ENCODE measurements around the gene MYO1D. TPM values are rescaled to one million over a fixed set of nuclear protein-coding genes. Genes with fewer than 3 reads are reported as not detected.
"Not testable (repeated sequence)": the region's sequence is repeated elsewhere in the genome, so short reads cannot be mapped to it uniquely, and the experiment has no call there.

Gene MYO1D
- total RNA-seq, 2 experiments from 2014 or later: 8.4 to 12.2 TPM

GRCh38 chr17:32536736-32537643 is 339.9 kb downstream of the MYO1D start:
- H3K4me3 Mint-ChIP-seq: no peak overlapping the region
- ATAC-seq (no peak), DNase-seq (no peak)
- peaks cover 2% of the 10 kb centered on the region for H3K27me3 Mint-ChIP-seq
- CTCF ChIA-PET: interaction anchor here (1.0 kb wide), 2 partner anchors 53 to 74 kb away, joined by 4 read pairs; no protein-coding TSS in a partner anchor
- no peaks in the 10 kb centered on the region for H3K4me1 Mint-ChIP-seq
- peaks cover 2% of the 10 kb centered on the region for H3K36me3 Mint-ChIP-seq
- no peak overlapping the region for H3K27ac Mint-ChIP-seq
- no peaks in the 10 kb centered on the region for H3K9me3 Mint-ChIP-seq (ENCODE audit: low read depth)

- no peaks in the 10 kb centered on the region for H3K9me3 Mint-ChIP-seq (ENCODE audit: low read depth)
- H3K27ac Mint-ChIP-seq: no peak overlapping the region
- peaks cover 2% of the 10 kb centered on the region for H3K27me3 Mint-ChIP-seq
- H3K36me3 Mint-ChIP-seq: peaks cover 2% of the 10 kb centered on the region
- H3K4me1 Mint-ChIP-seq: peaks cover 11% of the 10 kb centered on the region
- ATAC-seq: no peak
- no peak for DNase-seq
- H3K4me3 Mint-ChIP-seq: no peak overlapping the region
- CTCF ChIA-PET: interaction anchor here (1.0 to 1.2 kb wide), 2 partner anchors 8 to 126 kb away, joined by 3 read pairs; no protein-coding TSS in a partner anchor
Observed at GRCh38 chr17:32533296-32533695, 343.6 kb downstream of the MYO1D start.

GRCh38 chr17:32529604-32530003 is 347.3 kb downstream of the MYO1D start:
- DNase-seq (no peak), ATAC-seq (no peak)
- Mint-ChIP-seq H3K9me3 (ENCODE audit: low read depth) (no peaks in the 10 kb centered on the region), H3K27ac (no peak overlapping the region), H3K4me3 (no peak overlapping the region), H3K36me3 (peaks cover 2% of the 10 kb centered on the region), H3K4me1 (peaks cover 23% of the 10 kb centered on the region), H3K27me3 (peaks cover 21% of the 10 kb centered on the region)
- CTCF ChIA-PET: interaction anchor here (0.6 kb wide), 1 partner anchor 41 kb away, joined by 3 read pairs; no protein-coding TSS in a partner anchor

- DNase-seq (no peak), ATAC-seq (peak; percentile 32)
- Mint-ChIP-seq H3K36me3 (peaks cover 2% of the 10 kb centered on the region), H3K4me3 (no peak overlapping the region), H3K9me3 (ENCODE audit: low read depth) (no peaks in the 10 kb centered on the region), H3K27ac (peak overlapping the region; percentile 38), H3K4me1 (peaks cover 28% of the 10 kb centered on the region), H3K27me3 (peaks cover 21% of the 10 kb centered on the region)
- CTCF ChIA-PET: interaction anchor here (0.6 kb wide), 1 partner anchor 40 kb away, joined by 3 read pairs; no protein-coding TSS in a partner anchor
Observed at GRCh38 chr17:32528825-32529224, 348.1 kb downstream of the MYO1D start.

- no peak overlapping the region for H3K4me3 Mint-ChIP-seq
- H3K9me3 Mint-ChIP-seq (ENCODE audit: low read depth): no peaks in the 10 kb centered on the region
- CTCF ChIA-PET: interaction anchor here (1.2 to 1.3 kb wide), 4 partner anchors 10 to 83 kb away, joined by 4 to 5 read pairs (median 4); partner anchors contain the start of gene PSMD11
- H3K4me1 Mint-ChIP-seq: peaks cover 44% of the 10 kb centered on the region
- DNase-seq (no peak), ATAC-seq (no peak)
- H3K36me3 Mint-ChIP-seq: peaks cover 2% of the 10 kb centered on the region
- no peak overlapping the region for H3K27ac Mint-ChIP-seq
- H3K27me3 Mint-ChIP-seq: peaks cover 19% of the 10 kb centered on the region
Observed at GRCh38 chr17:32527146-32527545, 349.8 kb downstream of the MYO1D start.

GRCh38 chr17:32525122-32525521 is 351.8 kb downstream of the MYO1D start:
- Mint-ChIP-seq H3K9me3 (ENCODE audit: low read depth) (no peaks in the 10 kb centered on the region), H3K4me3 (no peak overlapping the region), H3K36me3 (peaks cover 2% of the 10 kb centered on the region), H3K27ac (no peak overlapping the region), H3K27me3 (peaks cover 19% of the 10 kb centered on the region), H3K4me1 (peaks cover 59% of the 10 kb centered on the region)
- ATAC-seq (no peak), DNase-seq (no peak)
- CTCF ChIA-PET: interaction anchor here (1.0 to 3.3 kb wide), 8 partner anchors 8 to 62 kb away, joined by 3 to 35 read pairs (median 6); partner anchors contain the start of gene CDK5R1

- not testable (repeated sequence) for DNase-seq; ATAC-seq; H3K9me3 Mint-ChIP-seq (ENCODE audit: low read depth); H3K36me3 Mint-ChIP-seq; H3K27ac Mint-ChIP-seq; H3K4me3 Mint-ChIP-seq
- Mint-ChIP-seq H3K4me1 (peaks cover 65% of the 10 kb centered on the region), H3K27me3 (peaks cover 19% of the 10 kb centered on the region)
- CTCF ChIA-PET: interaction anchor here (0.6 to 3.3 kb wide), 18 partner anchors 9 to 230 kb away, joined by 3 to 35 read pairs (median 5); partner anchors contain the start of genes CDK5R1 and PSMD11
Observed at GRCh38 chr17:32524553-32524880, 352.4 kb downstream of the MYO1D start.

- Mint-ChIP-seq H3K27me3 (peaks cover 19% of the 10 kb centered on the region), H3K27ac (peak overlapping the region; percentile 88), H3K4me1 (peaks cover 62% of the 10 kb centered on the region), H3K36me3 (peaks cover 2% of the 10 kb centered on the region), H3K9me3 (ENCODE audit: low read depth) (no peaks in the 10 kb centered on the region), H3K4me3 (peak overlapping the region; percentile 52)
- ATAC-seq (peak; percentile 58), DNase-seq (peak; percentile 50)
- CTCF ChIA-PET: interaction anchor here (0.6 to 3.3 kb wide), 17 partner anchors 11 to 231 kb away, joined by 3 to 35 read pairs (median 6); partner anchors contain the start of genes CDK5R1 and PSMD11
Observed at GRCh38 chr17:32523827-32524552, 352.9 kb downstream of the MYO1D start.

GRCh38 chr17:32523017-32523680 is 353.8 kb downstream of the MYO1D start:
- CTCF ChIA-PET: interaction anchor here (1.1 to 3.3 kb wide), 12 partner anchors 19 to 85 kb away, joined by 3 to 35 read pairs (median 6); partner anchors contain the start of genes CDK5R1 and PSMD11
- H3K9me3 Mint-ChIP-seq (ENCODE audit: low read depth): no peaks in the 10 kb centered on the region
- peak overlapping the region; percentile 48 for H3K4me3 Mint-ChIP-seq
- peaks cover 61% of the 10 kb centered on the region for H3K4me1 Mint-ChIP-seq
- peak overlapping the region; percentile 88 for H3K27ac Mint-ChIP-seq
- DNase-seq (peak; percentile 80), ATAC-seq (peak; percentile 64)
- H3K27me3 Mint-ChIP-seq: peaks cover 19% of the 10 kb centered on the region
- peaks cover 2% of the 10 kb centered on the region for H3K36me3 Mint-ChIP-seq

- peak overlapping the region; percentile 82 for H3K27ac Mint-ChIP-seq
- no peaks in the 10 kb centered on the region for H3K9me3 Mint-ChIP-seq (ENCODE audit: low read depth)
- H3K4me3 Mint-ChIP-seq: peak overlapping the region; percentile 72
- no peak for ATAC-seq
- peaks cover 73% of the 10 kb centered on the region for H3K4me1 Mint-ChIP-seq
- peaks cover 9% of the 10 kb centered on the region for H3K27me3 Mint-ChIP-seq
- CTCF ChIA-PET: interaction anchor here (0.9 kb wide), 1 partner anchor 58 kb away, joined by 3 read pairs; no protein-coding TSS in a partner anchor
- H3K36me3 Mint-ChIP-seq: peaks cover 2% of the 10 kb centered on the region
- DNase-seq: no peak
Observed at GRCh38 chr17:32520737-32521404, 356.1 kb downstream of the MYO1D start.

- CTCF ChIA-PET: interaction anchor here (0.9 to 1.6 kb wide), 3 partner anchors 21 to 58 kb away, joined by 3 to 6 read pairs (median 3); no protein-coding TSS in a partner anchor
- peak overlapping the region; percentile 72 for H3K4me3 Mint-ChIP-seq
- H3K27ac Mint-ChIP-seq: peak overlapping the region; percentile 82
- peaks cover 76% of the 10 kb centered on the region for H3K4me1 Mint-ChIP-seq
- H3K36me3 Mint-ChIP-seq: peaks cover 2% of the 10 kb centered on the region
- DNase-seq: peak; percentile 79
- H3K9me3 Mint-ChIP-seq (ENCODE audit: low read depth): no peaks in the 10 kb centered on the region
- ATAC-seq: peak; percentile 28
- H3K27me3 Mint-ChIP-seq: peaks cover 3% of the 10 kb centered on the region
Observed at GRCh38 chr17:32520104-32520701, 356.7 kb downstream of the MYO1D start.
